CD4-positive, alpha-beta T cell (primary cell): Measurements from ENCODE around the gene INSYN2A. TPM values are rescaled to one million over a fixed set of nuclear protein-coding genes. Genes with fewer than 3 reads are reported as not detected.

ENCODE experiments used
- ATAC-seq: fragments of 200-7000 bp; cut with Tn5 transposase; one replicate; pipeline ENCODE4 v1.10.0; 2022; ENCODE audit warnings: mild to moderate bottlenecking; ENCODE audit not compliant: poor library complexity
- CTCF ChIA-PET: fragments of 350-600 bp; sonication (Branson Sonifier 250); formaldehyde crosslinking; loops from one replicate; lab custom pipeline; 2021; ENCODE audit warnings: antibody characterized with exemption, inconsistent platforms; lab: Charles Lee
- POLR2A ChIA-PET: fragments of 350-600 bp; sonication (Branson Sonifier 250); formaldehyde crosslinking; loops from one replicate; lab custom pipeline; 2021; ENCODE audit warnings: antibody characterized with exemption, inconsistent platforms; lab: Charles Lee
- DNase-seq, 14 experiments: peaks; one replicate each; pipeline ENCODE4 v3.0.0-alpha.2; 2013 to 2020; ENCODE audit warnings: mixed read lengths in 2 of 14
- H3K27ac ChIP-seq, 2 donors: one replicate each; pipeline versions ENCODE4 v1.5.1 to v1.7.0; 2013; ENCODE audit warnings: low read length in 2 of 2, low read depth in 1 of 2, mild to moderate bottlenecking in 1 of 2
- H3K27me3 ChIP-seq, 2 experiments: 1 replicate in 1 of 2; 2 replicates in 1 of 2; pipeline versions ENCODE4 v1.6.1 to v1.7.0; 2013; ENCODE audit warnings: low read length in 2 of 2, control low read depth in 1 of 2, mild to moderate bottlenecking in 1 of 2, moderate library complexity in 1 of 2; ENCODE audit not compliant: insufficient read depth in 2 of 2, control insufficient read depth in 1 of 2
- H3K36me3 ChIP-seq: one replicate; pipeline ENCODE4 v1.6.1; 2013; ENCODE audit warnings: low read length, control low read depth; ENCODE audit not compliant: insufficient read depth
- H3K4me1 ChIP-seq: one replicate; pipeline ENCODE4 v1.6.1; 2013; ENCODE audit warnings: low read length, control low read depth; ENCODE audit not compliant: insufficient read depth
- H3K4me3 ChIP-seq: one replicate; pipeline ENCODE4 v1.5.1; 2013; ENCODE audit warnings: mild to moderate bottlenecking, low read length, moderate library complexity
- H3K9me3 ChIP-seq, 2 experiments: 1 replicate in 1 of 2; 2 replicates in 1 of 2; pipeline versions ENCODE4 v1.6.1 to v1.7.0; 2013; ENCODE audit warnings: low read length in 2 of 2, mild to moderate bottlenecking in 2 of 2, control low read depth in 1 of 2, moderate library complexity in 1 of 2; ENCODE audit not compliant: control insufficient read depth in 1 of 2, insufficient read depth in 1 of 2
- H3K27ac Mint-ChIP-seq: one replicate; pipeline ENCODE4 v1.8.0; 2020; ENCODE audit warnings: mixed read lengths
- H3K27me3 Mint-ChIP-seq: one replicate; pipeline ENCODE4 v1.8.0; 2021; ENCODE audit warnings: mixed read lengths
- H3K36me3 Mint-ChIP-seq: one replicate; pipeline ENCODE4 v1.8.0; 2021; ENCODE audit warnings: low read depth, mixed read lengths
- H3K4me1 Mint-ChIP-seq: one replicate; pipeline ENCODE4 v1.8.0; 2021; ENCODE audit warnings: low read depth, mixed read lengths
- H3K4me3 Mint-ChIP-seq: one replicate; pipeline ENCODE4 v1.8.0; 2020; ENCODE audit warnings: mild to moderate bottlenecking, mixed read lengths
- H3K9me3 Mint-ChIP-seq: one replicate; pipeline ENCODE4 v1.8.0; 2020; ENCODE audit warnings: mixed read lengths
- intact Hi-C, 2 experiments: fragments of 100-400 bp; cut with DNase I in 1 of 2; cut with micrococcal nuclease in 1 of 2; formaldehyde crosslinking; loops; one replicate each; pipeline versions ENCODE4 v1.15.1 to v1.9.0; 2023 to 2025; cut with DNase I, micrococcal nuclease
- total RNA-seq, 174 experiments: library from RNA in 2 of 174; stranded (reverse) in 2 of 174; gene quantifications; one replicate each; pipeline ENCODE4 v1.2.3 and lab custom pipeline; 2021 to 2026
- TF ChIP-seq, protein P1 (sequence below): fragments of 200-600 bp; IDR thresholded peaks from one replicate; pipeline ENCODE4 v1.8.0; 2022; ENCODE audit warnings: antibody characterized with exemption, mild to moderate bottlenecking

The INSYN2A gene
- total RNA-seq, 2 experiments from 2014 or later: not detected

DNA sequence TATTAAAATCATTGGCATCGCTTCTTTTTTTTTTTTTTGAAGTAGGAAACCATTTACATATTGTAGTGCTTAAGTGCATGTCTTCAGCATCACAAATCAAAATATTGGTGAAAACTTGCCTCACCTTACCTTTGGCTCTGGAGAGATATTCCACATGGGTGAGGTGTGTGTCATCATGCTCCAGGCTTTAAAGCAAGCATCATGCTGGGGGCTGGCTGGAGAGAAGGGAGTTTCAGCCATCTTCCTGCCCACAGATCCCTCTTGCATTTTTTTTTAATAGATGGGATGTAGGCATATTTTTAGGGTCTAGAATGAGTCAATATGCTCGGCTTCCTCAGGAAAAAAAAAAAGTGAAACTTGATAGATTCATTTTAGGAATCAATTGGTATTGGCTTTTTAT, 2.3 kb upstream of the INSYN2A start:
- ChIA-PET CTCF (no interaction called here), POLR2A (no interaction called here)
- Mint-ChIP-seq H3K27ac (no peak overlapping the region), H3K9me3 (no peaks in the 10 kb centered on the region), H3K36me3 (no peaks in the 10 kb centered on the region), H3K4me3 (no peak overlapping the region), H3K27me3 (peaks cover 43% of the 10 kb centered on the region), H3K4me1 (no peaks in the 10 kb centered on the region)
- ATAC-seq: no peak
- TF ChIP-seq, protein P1, sequence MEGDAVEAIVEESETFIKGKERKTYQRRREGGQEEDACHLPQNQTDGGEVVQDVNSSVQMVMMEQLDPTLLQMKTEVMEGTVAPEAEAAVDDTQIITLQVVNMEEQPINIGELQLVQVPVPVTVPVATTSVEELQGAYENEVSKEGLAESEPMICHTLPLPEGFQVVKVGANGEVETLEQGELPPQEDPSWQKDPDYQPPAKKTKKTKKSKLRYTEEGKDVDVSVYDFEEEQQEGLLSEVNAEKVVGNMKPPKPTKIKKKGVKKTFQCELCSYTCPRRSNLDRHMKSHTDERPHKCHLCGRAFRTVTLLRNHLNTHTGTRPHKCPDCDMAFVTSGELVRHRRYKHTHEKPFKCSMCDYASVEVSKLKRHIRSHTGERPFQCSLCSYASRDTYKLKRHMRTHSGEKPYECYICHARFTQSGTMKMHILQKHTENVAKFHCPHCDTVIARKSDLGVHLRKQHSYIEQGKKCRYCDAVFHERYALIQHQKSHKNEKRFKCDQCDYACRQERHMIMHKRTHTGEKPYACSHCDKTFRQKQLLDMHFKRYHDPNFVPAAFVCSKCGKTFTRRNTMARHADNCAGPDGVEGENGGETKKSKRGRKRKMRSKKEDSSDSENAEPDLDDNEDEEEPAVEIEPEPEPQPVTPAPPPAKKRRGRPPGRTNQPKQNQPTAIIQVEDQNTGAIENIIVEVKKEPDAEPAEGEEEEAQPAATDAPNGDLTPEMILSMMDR: no peak
- no peaks in the 10 kb centered on the region for H3K36me3 ChIP-seq
- no peak for DNase-seq
- no peak overlapping the region for H3K27ac ChIP-seq
- no peaks in the 10 kb centered on the region for H3K4me1 ChIP-seq
- H3K27me3 ChIP-seq: peaks cover 18 to 42% of the 10 kb centered on the region in 2 experiments
- H3K4me3 ChIP-seq: no peak overlapping the region
- H3K9me3 ChIP-seq: peaks cover 0 to 18% of the 10 kb centered on the region in 2 experiments
- intact Hi-C loops: no loop called here

DNA sequence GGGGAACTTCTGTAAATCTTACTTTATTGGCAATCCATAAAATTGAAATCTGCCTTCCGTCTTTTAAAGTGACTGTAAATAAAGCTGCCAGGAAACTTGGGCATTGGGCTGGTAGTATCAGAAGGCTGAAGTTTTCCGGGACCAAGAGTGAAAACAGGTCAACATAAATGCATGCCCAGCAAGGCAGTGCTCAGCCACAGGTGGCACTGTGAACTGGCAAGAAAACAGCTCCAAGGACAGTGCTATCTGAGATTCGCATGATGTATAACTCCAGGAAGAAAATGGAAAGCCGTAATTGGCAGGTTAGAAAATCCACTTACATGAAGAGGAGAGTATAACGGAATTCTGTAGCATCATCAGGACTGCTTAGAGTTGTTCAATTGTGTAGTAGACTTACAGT, 1.9 kb upstream of the INSYN2A start:
- ATAC-seq (no peak), DNase-seq (no peak)
- no peaks in the 10 kb centered on the region for H3K36me3 ChIP-seq
- peaks cover 47% of the 10 kb centered on the region for H3K27me3 Mint-ChIP-seq
- H3K9me3 ChIP-seq: peaks cover 0 to 18% of the 10 kb centered on the region in 2 experiments
- H3K9me3 Mint-ChIP-seq: no peaks in the 10 kb centered on the region
- no peaks in the 10 kb centered on the region for H3K4me1 ChIP-seq
- H3K36me3 Mint-ChIP-seq: no peaks in the 10 kb centered on the region
- CTCF ChIA-PET: no interaction called here
- intact Hi-C loops: no loop called here
- H3K27ac ChIP-seq: no peak overlapping the region
- POLR2A ChIA-PET: no interaction called here
- no peak overlapping the region for H3K4me3 ChIP-seq
- no peak overlapping the region for H3K27ac Mint-ChIP-seq
- TF ChIP-seq, protein P1: no peak
- no peaks in the 10 kb centered on the region for H3K4me1 Mint-ChIP-seq
- no peak overlapping the region for H3K4me3 Mint-ChIP-seq
- peaks cover 18 to 45% of the 10 kb centered on the region in 2 experiments for H3K27me3 ChIP-seq

DNA sequence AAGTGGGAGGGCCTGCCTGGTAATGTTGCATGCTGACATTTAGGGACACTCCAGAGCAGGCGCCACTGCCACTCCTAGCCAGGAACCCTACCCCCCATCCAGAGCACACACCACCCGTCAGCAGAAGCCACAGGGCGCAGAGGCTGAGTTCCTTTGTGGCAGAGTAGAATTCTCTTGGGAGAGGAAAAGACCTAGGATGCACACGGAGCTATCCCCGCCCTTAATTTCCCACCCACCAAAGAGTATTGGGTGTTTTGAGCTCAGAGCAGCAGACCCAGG, 702 bp upstream of the INSYN2A start:
- H3K27me3 ChIP-seq: peaks cover 22 to 55% of the 10 kb centered on the region in 2 experiments

More for the DNA sequence above, 702 bp upstream of the INSYN2A start:
- H3K4me3 Mint-ChIP-seq: no peak overlapping the region
- DNase-seq (no peak), ATAC-seq (no peak)
- H3K27me3 Mint-ChIP-seq: peaks cover 53% of the 10 kb centered on the region
- no peaks in the 10 kb centered on the region for H3K36me3 Mint-ChIP-seq
- no peaks in the 10 kb centered on the region for H3K36me3 ChIP-seq
- no peaks in the 10 kb centered on the region for H3K4me1 Mint-ChIP-seq
- POLR2A ChIA-PET: no interaction called here
- intact Hi-C loops: no loop called here
- CTCF ChIA-PET: no interaction called here
- H3K9me3 ChIP-seq: peaks cover 0 to 15% of the 10 kb centered on the region in 2 experiments
- no peaks in the 10 kb centered on the region for H3K9me3 Mint-ChIP-seq
- no peak overlapping the region for H3K4me3 ChIP-seq
- TF ChIP-seq, protein P1: no peak
- no peaks in the 10 kb centered on the region for H3K4me1 ChIP-seq
- H3K27ac Mint-ChIP-seq: no peak overlapping the region
- no peak overlapping the region for H3K27ac ChIP-seq
